ENCODE data around the gene UBR3. TPM values are rescaled to one million over a fixed set of nuclear protein-coding genes. Genes with fewer than 3 reads are reported as not detected.

UBR3 gene
- total and polyA plus RNA-seq, 5 donors from 2014 or later: 8.1 to 45.1 (median 9.6) TPM

DNA sequence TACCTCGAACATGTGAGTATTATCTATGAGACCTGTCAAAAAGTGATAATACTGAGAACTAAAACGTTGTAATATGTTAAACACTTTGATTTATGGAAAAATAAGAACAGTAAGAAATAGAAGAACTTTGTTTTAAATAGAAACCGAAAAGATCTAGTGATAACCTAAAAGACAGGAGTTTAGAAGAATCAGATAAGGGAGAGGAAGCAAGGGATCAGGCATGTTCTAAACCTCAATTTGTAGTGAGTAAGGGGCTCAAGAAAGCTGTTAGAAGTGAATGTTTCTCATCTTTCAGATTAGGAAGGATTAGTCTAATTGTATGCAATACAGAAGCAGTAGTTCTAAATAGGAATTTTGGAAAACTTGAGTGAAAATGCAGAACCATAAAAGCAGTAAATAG is 182.0 kb downstream of the UBR3 start:
- Mint-ChIP-seq H3K27me3 (no peaks in the 10 kb centered on the region), H3K36me3 (peaks cover 43% of the 10 kb centered on the region), H3K27ac (no peak overlapping the region), H3K9me3 (no peaks in the 10 kb centered on the region), H3K4me3 (no peak overlapping the region), H3K4me1 (peaks cover 0 to 5% (median 0%) of the 10 kb centered on the region in 4 donors)
- Histone ChIP-seq H3K36me3 (ENCODE audit: control insufficient read depth, insufficient read depth, low read length) (peaks cover 14% of the 10 kb centered on the region), H3K4me3 (ENCODE audit: low read depth, low read length) (no peak overlapping the region), H3K27ac (ENCODE audit: insufficient read depth, low read length, poor library complexity, severe bottlenecking) (no peak overlapping the region), H3K9me3 (ENCODE audit: control insufficient read depth in 2 of 2, low read length in 2 of 2) (no peaks in the 10 kb centered on the region), H3K4me1 (ENCODE audit: control insufficient read depth, insufficient read depth, low read length, poor library complexity, severe bottlenecking) (no peaks in the 10 kb centered on the region), H3K27me3 (ENCODE audit: control insufficient read depth, insufficient read depth, low read length) (no peaks in the 10 kb centered on the region)
- ATAC-seq (ENCODE audit: low read depth in 2 of 2) (no peak), DNase-seq (no peak)

DNA sequence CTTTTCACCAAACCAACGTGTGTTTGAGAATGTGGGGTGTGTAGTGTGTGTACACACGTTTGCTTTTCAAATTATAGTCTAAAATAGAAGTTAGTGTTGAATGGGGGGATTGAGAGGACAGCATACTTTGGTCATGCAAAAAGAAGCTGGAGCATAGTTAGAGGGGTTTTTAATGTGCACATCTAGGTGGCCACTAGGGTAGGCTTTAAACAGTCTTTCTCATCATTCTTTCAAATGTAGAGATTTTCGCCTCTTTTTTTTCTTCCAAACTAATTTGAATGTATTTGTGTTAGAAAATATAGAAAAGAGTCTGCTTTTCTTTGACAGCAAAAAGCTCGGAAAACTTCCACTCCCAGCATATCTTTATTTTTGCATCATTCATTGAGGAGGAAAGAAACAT is 185.5 kb downstream of the UBR3 start:
- DNase-seq: no peak
- Histone ChIP-seq H3K4me1 (ENCODE audit: control insufficient read depth, insufficient read depth, low read length, poor library complexity, severe bottlenecking) (no peaks in the 10 kb centered on the region), H3K36me3 (ENCODE audit: control insufficient read depth, insufficient read depth, low read length) (peaks cover 6% of the 10 kb centered on the region), H3K9me3 (ENCODE audit: control insufficient read depth in 2 of 2, low read length in 2 of 2) (no peaks in the 10 kb centered on the region), H3K27ac (ENCODE audit: insufficient read depth, low read length, poor library complexity, severe bottlenecking) (no peak overlapping the region), H3K4me3 (ENCODE audit: low read depth, low read length) (no peak overlapping the region), H3K27me3 (ENCODE audit: control insufficient read depth, insufficient read depth, low read length) (no peaks in the 10 kb centered on the region)
- Mint-ChIP-seq H3K27ac (no peak overlapping the region), H3K36me3 (peaks cover 18% of the 10 kb centered on the region), H3K4me1 (peaks cover 0 to 3% (median 0%) of the 10 kb centered on the region in 4 donors), H3K9me3 (no peaks in the 10 kb centered on the region), H3K27me3 (no peaks in the 10 kb centered on the region), H3K4me3 (no peak overlapping the region)
- no peak for ATAC-seq (ENCODE audit: low read depth in 2 of 2)

DNA sequence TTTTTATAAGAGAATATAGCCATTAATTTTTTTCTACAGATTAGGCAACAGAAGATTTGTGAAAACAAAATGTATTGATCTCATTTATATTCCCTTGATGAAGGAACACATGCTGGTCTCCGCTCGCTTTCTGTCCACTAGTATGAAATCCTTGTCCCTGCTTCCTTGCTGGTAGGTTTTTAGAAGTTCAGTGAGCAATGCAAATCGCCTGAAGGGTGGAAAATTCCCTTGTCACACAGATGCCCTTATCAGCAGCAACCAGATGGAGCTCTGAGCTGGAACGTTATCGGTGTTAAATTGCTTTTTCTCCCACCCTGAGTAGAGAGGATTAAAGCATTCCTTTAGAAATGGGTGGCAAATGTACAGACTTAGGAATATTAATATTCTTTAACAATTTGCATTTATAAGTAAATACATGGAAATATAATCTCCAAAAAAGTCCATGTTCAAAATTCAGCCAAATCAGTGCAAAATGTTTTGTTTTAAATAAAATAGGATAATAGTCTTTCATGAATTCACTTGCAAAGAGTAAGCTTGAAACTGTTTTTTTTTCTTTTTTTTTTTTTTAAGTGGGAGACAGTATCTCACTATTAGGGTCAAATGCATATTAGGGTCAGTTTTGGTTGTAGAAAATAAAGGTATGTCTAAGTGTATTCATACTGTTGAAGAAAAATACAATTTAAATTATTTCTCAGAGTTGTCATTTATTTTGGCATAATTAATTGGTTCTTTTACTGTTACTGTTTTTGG is 186.7 kb downstream of the UBR3 start:
- Histone ChIP-seq H3K27me3 (ENCODE audit: control insufficient read depth, insufficient read depth, low read length) (no peaks in the 10 kb centered on the region), H3K9me3 (ENCODE audit: control insufficient read depth in 2 of 2, low read length in 2 of 2) (no peaks in the 10 kb centered on the region), H3K4me1 (ENCODE audit: control insufficient read depth, insufficient read depth, low read length, poor library complexity, severe bottlenecking) (no peaks in the 10 kb centered on the region), H3K36me3 (ENCODE audit: control insufficient read depth, insufficient read depth, low read length) (peaks cover 6% of the 10 kb centered on the region), H3K4me3 (ENCODE audit: low read depth, low read length) (no peak overlapping the region), H3K27ac (ENCODE audit: insufficient read depth, low read length, poor library complexity, severe bottlenecking) (no peak overlapping the region)
- peak overlapping the region in 1 of 3 donors; percentile 70 for H3K27ac Mint-ChIP-seq
- H3K4me3 Mint-ChIP-seq: no peak overlapping the region
- H3K9me3 Mint-ChIP-seq: no peaks in the 10 kb centered on the region
- peaks cover 0 to 7% (median 0%) of the 10 kb centered on the region in 4 donors for H3K4me1 Mint-ChIP-seq
- no peaks in the 10 kb centered on the region for H3K27me3 Mint-ChIP-seq
- no peak for DNase-seq
- H3K36me3 Mint-ChIP-seq: peaks cover 24% of the 10 kb centered on the region
- ATAC-seq (ENCODE audit: low read depth in 2 of 2): no peak

GRCh38 chr2:170014769-170015168 is 187.5 kb downstream of the UBR3 start:
- DNase-seq: no peak
- Mint-ChIP-seq H3K4me3 (no peak overlapping the region), H3K27ac (no peak overlapping the region), H3K9me3 (no peaks in the 10 kb centered on the region), H3K36me3 (peaks cover 25% of the 10 kb centered on the region), H3K27me3 (no peaks in the 10 kb centered on the region), H3K4me1 (peaks cover 0 to 6% (median 0%) of the 10 kb centered on the region in 4 donors)
- H3K27ac ChIP-seq (ENCODE audit: insufficient read depth, low read length, poor library complexity, severe bottlenecking): no peak overlapping the region
- ATAC-seq (ENCODE audit: low read depth in 2 of 2): no peak
- H3K27me3 ChIP-seq (ENCODE audit: control insufficient read depth, insufficient read depth, low read length): no peaks in the 10 kb centered on the region
- H3K4me3 ChIP-seq (ENCODE audit: low read depth, low read length): no peak overlapping the region
- H3K36me3 ChIP-seq (ENCODE audit: control insufficient read depth, insufficient read depth, low read length): peaks cover 1% of the 10 kb centered on the region
- H3K9me3 ChIP-seq (ENCODE audit: control insufficient read depth in 2 of 2, low read length in 2 of 2): no peaks in the 10 kb centered on the region
- H3K4me1 ChIP-seq (ENCODE audit: control insufficient read depth, insufficient read depth, low read length, poor library complexity, severe bottlenecking): no peaks in the 10 kb centered on the region

GRCh38 chr2:170017860-170018532 is 190.7 kb downstream of the UBR3 start:
- H3K4me1 ChIP-seq (ENCODE audit: control insufficient read depth, insufficient read depth, low read length, poor library complexity, severe bottlenecking): no peaks in the 10 kb centered on the region
- H3K9me3 ChIP-seq (ENCODE audit: control insufficient read depth in 2 of 2, low read length in 2 of 2): no peaks in the 10 kb centered on the region
- DNase-seq (no peak), ATAC-seq (ENCODE audit: low read depth in 2 of 2) (no peak)
- no peaks in the 10 kb centered on the region for H3K27me3 Mint-ChIP-seq
- H3K36me3 Mint-ChIP-seq: peaks cover 29% of the 10 kb centered on the region
- H3K4me3 ChIP-seq (ENCODE audit: low read depth, low read length): no peak overlapping the region
- H3K27me3 ChIP-seq (ENCODE audit: control insufficient read depth, insufficient read depth, low read length): no peaks in the 10 kb centered on the region
- H3K36me3 ChIP-seq (ENCODE audit: control insufficient read depth, insufficient read depth, low read length): peaks cover 6% of the 10 kb centered on the region
- peaks cover 0 to 4% (median 0%) of the 10 kb centered on the region in 4 donors for H3K4me1 Mint-ChIP-seq
- no peaks in the 10 kb centered on the region for H3K9me3 Mint-ChIP-seq
- H3K4me3 Mint-ChIP-seq: no peak overlapping the region
- no peak overlapping the region for H3K27ac ChIP-seq (ENCODE audit: insufficient read depth, low read length, poor library complexity, severe bottlenecking)
- peak overlapping the region in 2 of 3 donors; percentile 27 for H3K27ac Mint-ChIP-seq

GRCh38 chr2:170019060-170019805 is 192.0 kb downstream of the UBR3 start:
- Mint-ChIP-seq H3K36me3 (peaks cover 31% of the 10 kb centered on the region), H3K27me3 (no peaks in the 10 kb centered on the region), H3K4me3 (no peak overlapping the region), H3K9me3 (no peaks in the 10 kb centered on the region), H3K27ac (peak overlapping the region in 1 of 3 donors; percentile 33), H3K4me1 (peaks cover 0 to 4% (median 0%) of the 10 kb centered on the region in 4 donors)
- ATAC-seq (ENCODE audit: low read depth in 2 of 2) (no peak), DNase-seq (no peak)
- no peaks in the 10 kb centered on the region for H3K4me1 ChIP-seq (ENCODE audit: control insufficient read depth, insufficient read depth, low read length, poor library complexity, severe bottlenecking)
- no peak overlapping the region for H3K4me3 ChIP-seq (ENCODE audit: low read depth, low read length)
- H3K27ac ChIP-seq (ENCODE audit: insufficient read depth, low read length, poor library complexity, severe bottlenecking): no peak overlapping the region
- peaks cover 8% of the 10 kb centered on the region for H3K36me3 ChIP-seq (ENCODE audit: control insufficient read depth, insufficient read depth, low read length)
- no peaks in the 10 kb centered on the region for H3K9me3 ChIP-seq (ENCODE audit: control insufficient read depth in 2 of 2, low read length in 2 of 2)
- no peaks in the 10 kb centered on the region for H3K27me3 ChIP-seq (ENCODE audit: control insufficient read depth, insufficient read depth, low read length)

DNA sequence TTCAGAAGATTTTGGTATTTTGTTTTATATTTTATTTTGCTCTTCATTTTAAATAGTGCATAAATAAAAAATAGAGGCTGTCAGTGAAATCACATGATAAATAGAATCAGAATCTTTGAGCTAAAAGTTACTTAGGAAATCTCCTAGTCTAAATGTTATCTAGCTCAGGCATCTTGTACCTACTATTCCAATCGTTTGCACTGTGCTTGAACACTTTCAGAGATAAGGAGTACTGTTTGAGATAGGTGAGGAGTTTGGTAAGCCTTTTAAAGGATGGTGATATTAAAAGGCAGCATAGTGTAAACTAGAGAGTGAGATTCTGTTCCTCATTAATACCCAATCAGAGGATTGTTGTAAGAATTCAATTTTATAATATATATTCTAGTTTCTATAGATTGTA is 193.5 kb downstream of the UBR3 start:
- Mint-ChIP-seq H3K4me1 (peaks cover 0 to 4% (median 0%) of the 10 kb centered on the region in 4 donors), H3K27ac (no peak overlapping the region), H3K27me3 (no peaks in the 10 kb centered on the region), H3K36me3 (peaks cover 31% of the 10 kb centered on the region), H3K9me3 (no peaks in the 10 kb centered on the region), H3K4me3 (no peak overlapping the region)
- no peaks in the 10 kb centered on the region for H3K4me1 ChIP-seq (ENCODE audit: control insufficient read depth, insufficient read depth, low read length, poor library complexity, severe bottlenecking)
- H3K27ac ChIP-seq (ENCODE audit: insufficient read depth, low read length, poor library complexity, severe bottlenecking): no peak overlapping the region
- H3K27me3 ChIP-seq (ENCODE audit: control insufficient read depth, insufficient read depth, low read length): no peaks in the 10 kb centered on the region
- H3K9me3 ChIP-seq (ENCODE audit: control insufficient read depth in 2 of 2, low read length in 2 of 2): no peaks in the 10 kb centered on the region
- H3K4me3 ChIP-seq (ENCODE audit: low read depth, low read length): no peak overlapping the region
- no peak for ATAC-seq (ENCODE audit: low read depth in 2 of 2)
- peaks cover 8% of the 10 kb centered on the region for H3K36me3 ChIP-seq (ENCODE audit: control insufficient read depth, insufficient read depth, low read length)
- DNase-seq: no peak

All from CD4-positive, CD25-positive, alpha-beta regulatory T cell (primary cell).